HEK293 (cell line): ENCODE results near the gene CPLANE1.

Experiments
- CTCF ChIA-PET: fragments of 350-600 bp; formaldehyde crosslinking; extraction: SDS; loops from one replicate; lab custom pipeline; 2021; ENCODE audit warnings: antibody characterized with exemption; lab: Yijun Ruan, JAX
- POLR2A ChIA-PET: fragments of 300-600 bp; formaldehyde crosslinking; extraction: SDS; loops from one replicate; lab custom pipeline; 2020; ENCODE audit warnings: antibody characterized with exemption, inconsistent platforms; lab: Yijun Ruan, JAX
- H3K27ac ChIP-seq: fragments of 200-500 bp; sonication (Bioruptor generic); 2 replicates; pipeline ENCODE4 v1.5.1; 2014; ENCODE audit warnings: low read depth, low read length, control low read depth, inconsistent platforms; ENCODE audit errors: extremely low read depth
- H3K36me3 ChIP-seq, 2 experiments: fragments of 200-500 bp in 1 of 2; sonication (Bioruptor generic) in 1 of 2; 1 replicate in 1 of 2; 2 replicates in 1 of 2; pipeline ENCODE4 v1.5.1; 2014 to 2017; ENCODE audit warnings: inconsistent platforms in 2 of 2, low read length in 2 of 2; ENCODE audit not compliant: control insufficient read depth in 2 of 2, insufficient read depth in 1 of 2
- H3K4me1 ChIP-seq: fragments of 200-500 bp; sonication (Bioruptor generic); 2 replicates; pipeline ENCODE4 v1.5.1; 2014; ENCODE audit warnings: mild to moderate bottlenecking, low read length, inconsistent platforms; ENCODE audit not compliant: control insufficient read depth, insufficient read depth
- H3K4me3 ChIP-seq: 2 replicates; pipeline ENCODE4 v1.5.1; 2011; ENCODE audit warnings: low read depth, mild to moderate bottlenecking, control low read depth, low read length, moderate library complexity
- H3K9me3 ChIP-seq: fragments of 200-500 bp; sonication (Bioruptor generic); 2 replicates; pipeline ENCODE4 v1.5.1; 2014; ENCODE audit warnings: low read depth, low read length, inconsistent platforms; ENCODE audit not compliant: control insufficient read depth, insufficient read depth
- BCL11A ChIP-seq: fragments of 450-650 bp; formaldehyde crosslinking; IDR thresholded peaks from 2 replicates; pipeline ENCODE4 v1.5.1; 2016; ENCODE audit warnings: low read depth, missing biosample characterization, missing genetic modification characterization
- ZBTB1 ChIP-seq: fragments of 450-650 bp; formaldehyde crosslinking; IDR thresholded peaks from 2 replicates; pipeline ENCODE4 v1.5.1; 2016; ENCODE audit warnings: missing biosample characterization, missing genetic modification characterization
- ZBTB48 ChIP-seq: fragments of 450-650 bp; formaldehyde crosslinking; IDR thresholded peaks from 2 replicates; pipeline ENCODE4 v1.5.1; 2016; ENCODE audit warnings: missing biosample characterization, missing genetic modification characterization
- ZBTB8A ChIP-seq: fragments of 450-650 bp; formaldehyde crosslinking; IDR thresholded peaks from 2 replicates; pipeline ENCODE4 v1.5.1; 2016; ENCODE audit warnings: missing biosample characterization, missing genetic modification characterization
- ZFP3 ChIP-seq: fragments of 450-650 bp; formaldehyde crosslinking; IDR thresholded peaks from 2 replicates; pipeline ENCODE4 v1.5.1; 2016; ENCODE audit warnings: low read depth, missing biosample characterization, missing genetic modification characterization
- ZNF133 ChIP-seq: fragments of 450-650 bp; formaldehyde crosslinking; IDR thresholded peaks from 2 replicates; pipeline ENCODE4 v1.5.1; 2016; ENCODE audit warnings: missing biosample characterization, missing genetic modification characterization
- ZNF221 ChIP-seq: fragments of 450-650 bp; formaldehyde crosslinking; IDR thresholded peaks from 2 replicates; pipeline ENCODE4 v1.5.1; 2017; ENCODE audit warnings: missing biosample characterization, missing genetic modification characterization, borderline replicate concordance
- ZNF350 ChIP-seq: fragments of 450-650 bp; formaldehyde crosslinking; IDR thresholded peaks from 2 replicates; pipeline ENCODE4 v1.5.0; 2017; ENCODE audit warnings: missing biosample characterization, mild to moderate bottlenecking, missing genetic modification characterization
- ZNF37A ChIP-seq: fragments of 450-650 bp; IDR thresholded peaks from 2 replicates; pipeline ENCODE4 v1.5.1; 2018; ENCODE audit warnings: missing biosample characterization, missing genetic modification characterization
- ZNF600 ChIP-seq: fragments of 450-650 bp; formaldehyde crosslinking; IDR thresholded peaks from 2 replicates; pipeline ENCODE4 v1.5.1; 2016; ENCODE audit warnings: missing biosample characterization, missing genetic modification characterization
- ZNF664 ChIP-seq: fragments of 450-650 bp; formaldehyde crosslinking; IDR thresholded peaks from 2 replicates; pipeline ENCODE4 v1.5.1; 2016; ENCODE audit warnings: missing biosample characterization, missing genetic modification characterization
- ZNF707 ChIP-seq: fragments of 450-650 bp; formaldehyde crosslinking; IDR thresholded peaks from 2 replicates; pipeline ENCODE4 v1.5.1; 2016; ENCODE audit warnings: missing biosample characterization, missing genetic modification characterization
- ZNF768 ChIP-seq: fragments of 450-650 bp; formaldehyde crosslinking; IDR thresholded peaks from 2 replicates; pipeline ENCODE4 v1.5.1; 2018; ENCODE audit warnings: missing biosample characterization, mild to moderate bottlenecking, missing genetic modification characterization
- ZNF777 ChIP-seq: fragments of 450-650 bp; formaldehyde crosslinking; IDR thresholded peaks from 2 replicates; pipeline ENCODE4 v1.5.1; 2017; ENCODE audit warnings: missing biosample characterization, missing genetic modification characterization, borderline replicate concordance
- TF ChIP-seq, protein P1 (sequence below): fragments of 450-650 bp; formaldehyde crosslinking; IDR thresholded peaks from 2 replicates; pipeline ENCODE4 v1.5.1; 2016; ENCODE audit warnings: missing biosample characterization, missing genetic modification characterization
- TF ChIP-seq, protein P2 (sequence below): fragments of 450-650 bp; IDR thresholded peaks from 2 replicates; pipeline ENCODE4 v1.5.1; 2018; ENCODE audit warnings: missing biosample characterization, mild to moderate bottlenecking, missing genetic modification characterization
- TF ChIP-seq, protein P3 (sequence below): fragments of 450-650 bp; formaldehyde crosslinking; IDR thresholded peaks from 2 replicates; pipeline ENCODE4 v1.5.1; 2016; ENCODE audit warnings: missing biosample characterization, missing genetic modification characterization
- TF ChIP-seq, protein P4 (sequence below): fragments of 450-650 bp; formaldehyde crosslinking; IDR thresholded peaks from 2 replicates; pipeline ENCODE4 v1.5.1; 2016; ENCODE audit warnings: missing biosample characterization, missing genetic modification characterization
- TF ChIP-seq, protein P5 (sequence below): fragments of 450-650 bp; formaldehyde crosslinking; IDR thresholded peaks from 2 replicates; pipeline ENCODE4 v1.5.1; 2017; ENCODE audit warnings: missing biosample characterization, missing genetic modification characterization
- TF ChIP-seq, protein P6 (sequence below): fragments of 450-650 bp; formaldehyde crosslinking; IDR thresholded peaks from 2 replicates; pipeline ENCODE4 v1.5.1; 2016; ENCODE audit warnings: missing biosample characterization, missing genetic modification characterization
- TF ChIP-seq, protein P7 (sequence below): fragments of 450-650 bp; formaldehyde crosslinking; IDR thresholded peaks from 2 replicates; pipeline ENCODE4 v1.5.0; 2017; ENCODE audit warnings: missing biosample characterization, missing genetic modification characterization, borderline replicate concordance

CPLANE1 gene

DNA sequence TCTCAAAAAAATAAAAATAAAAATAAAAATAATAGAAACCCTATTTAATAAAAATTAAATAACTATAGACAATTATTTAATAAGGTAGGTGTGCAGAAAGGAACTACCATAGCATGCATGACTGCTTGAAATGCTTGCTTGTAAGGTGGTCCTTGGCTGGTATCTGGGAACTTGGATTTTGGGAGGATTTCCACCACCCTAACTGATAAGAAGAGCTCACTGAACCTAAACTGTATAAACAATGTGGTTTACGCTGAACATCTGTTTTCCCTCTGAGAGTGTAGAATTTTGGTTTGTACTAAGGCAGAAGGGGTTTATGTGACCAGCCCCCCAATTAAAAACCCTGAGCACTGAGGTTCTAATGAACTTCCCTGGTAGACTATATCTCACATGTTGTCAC lies 31.2 kb downstream of the CPLANE1 start:
- TF ChIP-seq ZBTB8A: no peak
- TF ChIP-seq, protein P1, sequence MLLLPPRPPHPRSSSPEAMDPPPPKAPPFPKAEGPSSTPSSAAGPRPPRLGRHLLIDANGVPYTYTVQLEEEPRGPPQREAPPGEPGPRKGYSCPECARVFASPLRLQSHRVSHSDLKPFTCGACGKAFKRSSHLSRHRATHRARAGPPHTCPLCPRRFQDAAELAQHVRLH (tag by site-specific recombination): no peak
- no peak for TF ChIP-seq ZNF221 (tag by site-specific recombination)
- TF ChIP-seq, protein P2, sequence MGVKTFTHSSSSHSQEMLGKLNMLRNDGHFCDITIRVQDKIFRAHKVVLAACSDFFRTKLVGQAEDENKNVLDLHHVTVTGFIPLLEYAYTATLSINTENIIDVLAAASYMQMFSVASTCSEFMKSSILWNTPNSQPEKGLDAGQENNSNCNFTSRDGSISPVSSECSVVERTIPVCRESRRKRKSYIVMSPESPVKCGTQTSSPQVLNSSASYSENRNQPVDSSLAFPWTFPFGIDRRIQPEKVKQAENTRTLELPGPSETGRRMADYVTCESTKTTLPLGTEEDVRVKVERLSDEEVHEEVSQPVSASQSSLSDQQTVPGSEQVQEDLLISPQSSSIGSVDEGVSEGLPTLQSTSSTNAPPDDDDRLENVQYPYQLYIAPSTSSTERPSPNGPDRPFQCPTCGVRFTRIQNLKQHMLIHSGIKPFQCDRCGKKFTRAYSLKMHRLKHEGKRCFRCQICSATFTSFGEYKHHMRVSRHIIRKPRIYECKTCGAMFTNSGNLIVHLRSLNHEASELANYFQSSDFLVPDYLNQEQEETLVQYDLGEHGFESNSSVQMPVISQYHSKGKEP: no peak
- no peak for TF ChIP-seq ZFP3
- no peak for TF ChIP-seq ZNF600 (tag by site-specific recombination)
- TF ChIP-seq ZNF777 (tag by site-specific recombination): no peak
- no peak for TF ChIP-seq ZNF707 (tag by site-specific recombination)
- TF ChIP-seq, protein P3, sequence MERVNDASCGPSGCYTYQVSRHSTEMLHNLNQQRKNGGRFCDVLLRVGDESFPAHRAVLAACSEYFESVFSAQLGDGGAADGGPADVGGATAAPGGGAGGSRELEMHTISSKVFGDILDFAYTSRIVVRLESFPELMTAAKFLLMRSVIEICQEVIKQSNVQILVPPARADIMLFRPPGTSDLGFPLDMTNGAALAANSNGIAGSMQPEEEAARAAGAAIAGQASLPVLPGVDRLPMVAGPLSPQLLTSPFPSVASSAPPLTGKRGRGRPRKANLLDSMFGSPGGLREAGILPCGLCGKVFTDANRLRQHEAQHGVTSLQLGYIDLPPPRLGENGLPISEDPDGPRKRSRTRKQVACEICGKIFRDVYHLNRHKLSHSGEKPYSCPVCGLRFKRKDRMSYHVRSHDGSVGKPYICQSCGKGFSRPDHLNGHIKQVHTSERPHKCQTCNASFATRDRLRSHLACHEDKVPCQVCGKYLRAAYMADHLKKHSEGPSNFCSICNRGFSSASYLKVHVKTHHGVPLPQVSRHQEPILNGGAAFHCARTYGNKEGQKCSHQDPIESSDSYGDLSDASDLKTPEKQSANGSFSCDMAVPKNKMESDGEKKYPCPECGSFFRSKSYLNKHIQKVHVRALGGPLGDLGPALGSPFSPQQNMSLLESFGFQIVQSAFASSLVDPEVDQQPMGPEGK (tag by site-specific recombination): no peak
- TF ChIP-seq ZBTB48 (tag by site-specific recombination): no peak
- TF ChIP-seq, protein P4, sequence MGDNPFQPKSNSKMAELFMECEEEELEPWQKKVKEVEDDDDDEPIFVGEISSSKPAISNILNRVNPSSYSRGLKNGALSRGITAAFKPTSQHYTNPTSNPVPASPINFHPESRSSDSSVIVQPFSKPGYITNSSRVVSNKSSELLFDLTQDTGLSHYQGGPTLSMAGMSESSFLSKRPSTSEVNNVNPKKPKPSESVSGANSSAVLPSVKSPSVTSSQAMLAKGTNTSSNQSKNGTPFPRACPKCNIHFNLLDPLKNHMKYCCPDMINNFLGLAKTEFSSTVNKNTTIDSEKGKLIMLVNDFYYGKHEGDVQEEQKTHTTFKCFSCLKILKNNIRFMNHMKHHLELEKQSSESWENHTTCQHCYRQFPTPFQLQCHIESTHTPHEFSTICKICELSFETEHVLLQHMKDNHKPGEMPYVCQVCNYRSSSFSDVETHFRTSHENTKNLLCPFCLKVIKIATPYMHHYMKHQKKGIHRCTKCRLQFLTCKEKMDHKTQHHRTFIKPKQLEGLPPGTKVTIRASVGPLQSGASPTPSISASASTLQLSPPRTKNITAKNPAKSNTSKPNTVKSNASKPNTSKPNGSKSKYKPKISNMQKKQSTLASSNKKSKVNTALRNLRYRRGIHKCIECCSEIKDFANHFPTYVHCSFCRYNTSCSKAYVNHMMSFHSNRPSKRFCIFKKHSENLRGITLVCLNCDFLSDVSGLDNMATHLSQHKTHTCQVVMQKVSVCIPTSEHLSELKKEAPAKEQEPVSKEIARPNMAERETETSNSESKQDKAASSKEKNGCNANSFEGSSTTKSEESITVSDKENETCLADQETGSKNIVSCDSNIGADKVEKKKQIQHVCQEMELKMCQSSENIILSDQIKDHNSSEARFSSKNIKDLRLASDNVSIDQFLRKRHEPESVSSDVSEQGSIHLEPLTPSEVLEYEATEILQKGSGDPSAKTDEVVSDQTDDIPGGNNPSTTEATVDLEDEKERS (tag by site-specific recombination): no peak
- no peak for TF ChIP-seq BCL11A
- no peak for TF ChIP-seq ZNF37A (tag by site-specific recombination)
- TF ChIP-seq ZNF664 (tag by site-specific recombination): no peak
- TF ChIP-seq ZNF768 (tag by site-specific recombination): no peak
- no peak for TF ChIP-seq ZBTB1 (tag by site-specific recombination)
- H3K27ac ChIP-seq: no peak overlapping the region
- CTCF ChIA-PET: interaction anchor here (0.6 kb wide), 2 partner anchors 91 to 1008 kb away, joined by 3 read pairs; no protein-coding TSS in a partner anchor
- POLR2A ChIA-PET: no interaction called here
- H3K9me3 ChIP-seq: no peaks in the 10 kb centered on the region
- H3K4me1 ChIP-seq: peaks cover 3% of the 10 kb centered on the region; the same call in 1 of the 2 replicates
- H3K36me3 ChIP-seq: peaks cover 71 to 83% of the 10 kb centered on the region in 2 experiments
- H3K4me3 ChIP-seq: no peak overlapping the region

DNA sequence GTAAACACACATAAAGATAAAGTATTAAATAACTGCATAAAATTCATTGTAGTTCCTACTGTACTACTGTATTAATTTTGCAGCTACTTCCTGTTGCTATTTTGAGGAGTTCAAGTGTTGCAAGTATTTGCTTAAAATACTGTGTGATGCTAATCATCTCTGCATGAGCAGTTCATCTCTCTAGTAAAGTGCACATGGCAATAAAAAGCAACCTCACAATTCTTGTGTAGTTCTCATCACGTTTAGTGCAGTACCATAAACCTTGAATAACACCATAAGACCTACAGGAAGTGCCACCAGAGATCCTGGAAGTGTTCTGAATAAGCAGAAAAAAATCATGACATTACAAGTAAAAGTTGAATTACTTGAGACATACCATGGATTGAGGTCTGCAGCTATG lies 34.6 kb downstream of the CPLANE1 start:
- Histone ChIP-seq H3K36me3 (peaks cover 71 to 73% of the 10 kb centered on the region in 2 experiments), H3K27ac (no peak overlapping the region), H3K4me1 (peaks cover 3% of the 10 kb centered on the region; the same call in 1 of the 2 replicates), H3K4me3 (no peak overlapping the region), H3K9me3 (no peaks in the 10 kb centered on the region)
- ChIA-PET POLR2A (no interaction called here), CTCF (no interaction called here)
- TF ChIP-seq, protein P5, sequence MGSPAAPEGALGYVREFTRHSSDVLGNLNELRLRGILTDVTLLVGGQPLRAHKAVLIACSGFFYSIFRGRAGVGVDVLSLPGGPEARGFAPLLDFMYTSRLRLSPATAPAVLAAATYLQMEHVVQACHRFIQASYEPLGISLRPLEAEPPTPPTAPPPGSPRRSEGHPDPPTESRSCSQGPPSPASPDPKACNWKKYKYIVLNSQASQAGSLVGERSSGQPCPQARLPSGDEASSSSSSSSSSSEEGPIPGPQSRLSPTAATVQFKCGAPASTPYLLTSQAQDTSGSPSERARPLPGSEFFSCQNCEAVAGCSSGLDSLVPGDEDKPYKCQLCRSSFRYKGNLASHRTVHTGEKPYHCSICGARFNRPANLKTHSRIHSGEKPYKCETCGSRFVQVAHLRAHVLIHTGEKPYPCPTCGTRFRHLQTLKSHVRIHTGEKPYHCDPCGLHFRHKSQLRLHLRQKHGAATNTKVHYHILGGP (tag by site-specific recombination): no peak
- TF ChIP-seq ZNF350: no peak
- TF ChIP-seq, protein P6, sequence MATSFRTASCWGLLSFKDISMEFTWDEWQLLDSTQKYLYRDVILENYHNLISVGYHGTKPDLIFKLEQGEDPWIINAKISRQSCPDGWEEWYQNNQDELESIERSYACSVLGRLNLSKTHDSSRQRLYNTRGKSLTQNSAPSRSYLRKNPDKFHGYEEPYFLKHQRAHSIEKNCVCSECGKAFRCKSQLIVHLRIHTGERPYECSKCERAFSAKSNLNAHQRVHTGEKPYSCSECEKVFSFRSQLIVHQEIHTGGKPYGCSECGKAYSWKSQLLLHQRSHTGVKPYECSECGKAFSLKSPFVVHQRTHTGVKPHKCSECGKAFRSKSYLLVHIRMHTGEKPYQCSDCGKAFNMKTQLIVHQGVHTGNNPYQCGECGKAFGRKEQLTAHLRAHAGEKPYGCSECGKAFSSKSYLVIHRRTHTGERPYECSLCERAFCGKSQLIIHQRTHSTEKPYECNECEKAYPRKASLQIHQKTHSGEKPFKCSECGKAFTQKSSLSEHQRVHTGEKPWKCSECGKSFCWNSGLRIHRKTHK (tag by site-specific recombination): no peak
- TF ChIP-seq ZNF133 (tag by site-specific recombination): no peak
- TF ChIP-seq ZNF600 (tag by site-specific recombination): no peak
- TF ChIP-seq, protein P7, sequence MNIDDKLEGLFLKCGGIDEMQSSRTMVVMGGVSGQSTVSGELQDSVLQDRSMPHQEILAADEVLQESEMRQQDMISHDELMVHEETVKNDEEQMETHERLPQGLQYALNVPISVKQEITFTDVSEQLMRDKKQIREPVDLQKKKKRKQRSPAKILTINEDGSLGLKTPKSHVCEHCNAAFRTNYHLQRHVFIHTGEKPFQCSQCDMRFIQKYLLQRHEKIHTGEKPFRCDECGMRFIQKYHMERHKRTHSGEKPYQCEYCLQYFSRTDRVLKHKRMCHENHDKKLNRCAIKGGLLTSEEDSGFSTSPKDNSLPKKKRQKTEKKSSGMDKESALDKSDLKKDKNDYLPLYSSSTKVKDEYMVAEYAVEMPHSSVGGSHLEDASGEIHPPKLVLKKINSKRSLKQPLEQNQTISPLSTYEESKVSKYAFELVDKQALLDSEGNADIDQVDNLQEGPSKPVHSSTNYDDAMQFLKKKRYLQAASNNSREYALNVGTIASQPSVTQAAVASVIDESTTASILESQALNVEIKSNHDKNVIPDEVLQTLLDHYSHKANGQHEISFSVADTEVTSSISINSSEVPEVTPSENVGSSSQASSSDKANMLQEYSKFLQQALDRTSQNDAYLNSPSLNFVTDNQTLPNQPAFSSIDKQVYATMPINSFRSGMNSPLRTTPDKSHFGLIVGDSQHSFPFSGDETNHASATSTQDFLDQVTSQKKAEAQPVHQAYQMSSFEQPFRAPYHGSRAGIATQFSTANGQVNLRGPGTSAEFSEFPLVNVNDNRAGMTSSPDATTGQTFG: no peak
